Upper lobe of left lung (tissue), 4 donors: ENCODE data around the gene RBM23.

Source experiments
- EP300 ChIP-seq, 4 donors: sonication (generic); formaldehyde crosslinking; IDR thresholded peaks; one replicate each; pipeline ENCODE4 v1.5.1; 2017; ENCODE audit warnings: antibody characterized with exemption in 4 of 4, control low read depth in 2 of 4
- POLR2A ChIP-seq, 4 donors: fragments of 450-650 bp; IDR thresholded peaks; one replicate each; pipeline ENCODE4 v1.5.1; 2016 to 2017; ENCODE audit warnings: antibody characterized with exemption in 4 of 4, mild to moderate bottlenecking in 2 of 4
- TF ChIP-seq, protein P1 (sequence below), 6 experiments: fragments of 450-650 bp in 4 of 6; fragments of 200-600 bp in 2 of 6; sonication (generic) in 2 of 6; IDR thresholded peaks; one replicate each; pipeline ENCODE4 v1.5.1; 2016 to 2019; ENCODE audit warnings: antibody characterized with exemption in 6 of 6

DNA sequence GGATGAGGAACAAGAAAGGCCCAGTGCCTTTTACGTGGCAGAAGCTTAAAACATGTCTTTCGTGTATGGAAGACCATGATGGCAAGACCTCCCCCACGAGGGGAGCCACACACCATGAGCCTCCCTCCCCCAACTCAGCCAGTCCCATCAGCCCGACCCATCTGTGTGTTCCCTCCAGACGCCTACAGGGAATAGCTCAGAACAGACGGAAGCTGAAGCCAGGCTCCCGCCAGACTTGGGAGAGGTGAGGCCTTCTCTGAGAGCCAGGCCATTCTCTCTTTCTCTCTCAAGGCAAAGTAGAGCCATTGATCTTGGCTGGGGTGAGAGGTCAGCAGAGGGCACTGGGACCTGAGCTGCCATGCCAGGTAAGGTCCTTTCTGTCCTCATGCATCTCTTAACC lies 26.5 kb downstream of the RBM23 start:
- TF ChIP-seq, protein P1, sequence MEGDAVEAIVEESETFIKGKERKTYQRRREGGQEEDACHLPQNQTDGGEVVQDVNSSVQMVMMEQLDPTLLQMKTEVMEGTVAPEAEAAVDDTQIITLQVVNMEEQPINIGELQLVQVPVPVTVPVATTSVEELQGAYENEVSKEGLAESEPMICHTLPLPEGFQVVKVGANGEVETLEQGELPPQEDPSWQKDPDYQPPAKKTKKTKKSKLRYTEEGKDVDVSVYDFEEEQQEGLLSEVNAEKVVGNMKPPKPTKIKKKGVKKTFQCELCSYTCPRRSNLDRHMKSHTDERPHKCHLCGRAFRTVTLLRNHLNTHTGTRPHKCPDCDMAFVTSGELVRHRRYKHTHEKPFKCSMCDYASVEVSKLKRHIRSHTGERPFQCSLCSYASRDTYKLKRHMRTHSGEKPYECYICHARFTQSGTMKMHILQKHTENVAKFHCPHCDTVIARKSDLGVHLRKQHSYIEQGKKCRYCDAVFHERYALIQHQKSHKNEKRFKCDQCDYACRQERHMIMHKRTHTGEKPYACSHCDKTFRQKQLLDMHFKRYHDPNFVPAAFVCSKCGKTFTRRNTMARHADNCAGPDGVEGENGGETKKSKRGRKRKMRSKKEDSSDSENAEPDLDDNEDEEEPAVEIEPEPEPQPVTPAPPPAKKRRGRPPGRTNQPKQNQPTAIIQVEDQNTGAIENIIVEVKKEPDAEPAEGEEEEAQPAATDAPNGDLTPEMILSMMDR (IDR thresholded peaks at IDR 0.05), result no peak
- TF ChIP-seq POLR2A (IDR thresholded peaks at IDR 0.05), result no peak
- TF ChIP-seq EP300 (IDR thresholded peaks at IDR 0.05), result no peak
